GM21528 (cell line): ENCODE results near the gene PTPN5.

Source experiments
- ATAC-seq: cut with Tn5 transposase; IDR thresholded peaks from one replicate; pipeline ENCODE4 v1.9.1; 2021; ENCODE audit warnings: mild to moderate bottlenecking, moderate library complexity; ENCODE audit not compliant: unreplicated experiment, low FRiP score

Gene PTPN5

DNA sequence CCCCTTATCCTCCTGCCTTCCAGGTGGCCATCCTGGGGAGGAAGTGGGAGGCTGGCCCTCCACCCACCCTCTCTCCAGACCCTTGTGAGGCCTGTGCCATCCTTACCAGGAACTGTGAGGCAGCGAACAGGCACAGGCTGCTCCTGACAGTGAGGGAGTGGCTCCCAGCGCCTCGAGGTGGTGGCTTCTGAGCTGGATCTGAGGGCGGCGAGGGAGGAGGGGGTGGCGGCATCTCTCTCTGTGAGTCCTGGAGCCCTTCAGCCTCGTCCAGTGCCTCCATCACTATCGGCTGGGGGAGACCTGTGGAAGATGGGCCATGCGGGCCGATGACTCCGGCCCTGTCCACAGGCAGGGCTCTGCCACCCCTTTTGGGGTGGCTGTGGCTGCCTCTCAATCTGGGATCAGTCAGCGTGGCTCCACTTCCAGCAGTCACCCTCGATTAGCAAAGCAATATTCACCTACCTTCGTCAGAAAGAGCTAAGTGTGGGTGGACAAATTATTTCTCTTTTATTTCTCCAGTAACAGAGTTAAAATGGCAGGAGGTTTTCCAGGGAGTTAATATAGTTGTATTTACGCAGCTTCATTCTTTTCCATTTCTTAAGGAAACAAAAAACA is 47.6 kb downstream of the PTPN5 start:
- ATAC-seq, result no peak

DNA sequence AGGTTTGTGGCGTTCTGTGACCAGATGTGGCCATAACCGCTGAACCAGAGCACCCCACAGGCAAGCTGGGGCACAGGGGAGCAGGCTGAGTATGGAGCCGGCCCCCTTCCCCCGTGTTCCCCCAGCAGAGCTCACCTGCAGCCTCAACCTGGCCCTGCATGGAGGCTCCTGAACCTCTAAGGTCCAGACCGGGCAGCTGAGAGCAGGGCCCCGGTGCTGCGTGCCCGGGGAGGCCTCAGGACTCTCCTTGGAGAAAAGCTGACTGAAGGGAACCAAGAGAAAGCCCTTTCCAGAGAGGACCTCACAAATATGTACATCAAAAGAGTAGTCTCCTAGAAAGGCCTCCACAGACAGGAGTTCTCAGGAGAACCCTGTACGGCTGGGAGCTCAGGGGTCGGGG is 48.2 kb downstream of the PTPN5 start:
- no peak for ATAC-seq

DNA sequence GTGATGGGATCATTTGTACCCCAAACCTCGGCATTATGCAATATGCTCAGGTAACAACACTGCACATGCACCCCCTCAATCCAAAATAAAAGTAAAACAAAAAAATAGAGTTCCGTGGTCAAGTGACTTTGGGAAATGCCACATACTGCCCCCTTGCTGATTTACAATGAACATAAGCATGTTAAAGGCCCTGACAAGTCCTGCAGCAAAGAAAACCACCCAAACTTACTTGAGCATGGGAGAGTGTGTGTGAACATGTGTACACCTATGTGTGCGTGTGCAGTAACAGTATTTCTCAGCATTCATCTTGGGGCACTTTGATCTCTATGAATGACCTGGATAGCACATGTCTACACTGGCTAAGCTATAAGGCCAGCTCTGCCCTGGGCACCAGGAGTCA is 49.8 kb downstream of the PTPN5 start:
- ATAC-seq, result no peak

DNA sequence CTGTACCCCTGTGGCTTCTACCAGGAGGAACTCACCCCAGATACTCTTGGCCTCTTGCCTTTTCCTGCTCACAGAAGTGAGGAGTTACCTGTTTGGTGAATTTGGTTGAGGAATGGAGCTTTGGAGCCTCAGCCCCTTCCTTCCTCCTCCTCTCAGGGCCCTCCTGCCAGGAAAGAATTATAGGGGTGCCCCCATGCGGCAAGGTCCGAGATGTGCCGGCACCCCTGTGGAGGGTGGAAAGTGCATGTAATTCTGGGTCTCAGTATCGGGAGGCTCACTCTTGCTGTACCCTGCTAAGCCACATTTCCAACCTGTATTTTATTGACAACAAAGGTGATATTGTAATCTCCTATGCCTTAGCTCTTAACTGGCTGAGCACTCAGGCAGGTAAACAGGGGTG is 51.9 kb downstream of the PTPN5 start:
- no peak for ATAC-seq

DNA sequence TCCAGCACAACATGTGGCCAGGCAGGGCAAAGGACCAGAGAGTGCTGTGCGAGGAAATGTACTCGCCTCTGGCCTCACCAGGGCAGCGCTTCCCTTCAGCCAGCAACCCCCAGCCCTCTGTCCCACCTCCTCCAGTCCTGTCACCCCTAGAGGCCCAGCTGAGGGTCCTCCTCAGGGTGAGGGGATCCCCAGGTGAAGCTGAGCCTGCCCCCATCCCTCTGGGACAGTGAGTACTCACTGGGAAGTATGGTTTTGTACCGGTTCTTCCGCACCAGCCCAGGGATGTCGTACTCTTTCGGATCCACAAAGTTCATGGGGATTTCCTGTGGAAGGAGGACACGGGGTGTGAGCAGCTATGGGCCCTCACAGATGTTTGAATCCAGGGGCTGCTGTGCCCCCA is 54.0 kb downstream of the PTPN5 start:
- ATAC-seq, result no peak

DNA sequence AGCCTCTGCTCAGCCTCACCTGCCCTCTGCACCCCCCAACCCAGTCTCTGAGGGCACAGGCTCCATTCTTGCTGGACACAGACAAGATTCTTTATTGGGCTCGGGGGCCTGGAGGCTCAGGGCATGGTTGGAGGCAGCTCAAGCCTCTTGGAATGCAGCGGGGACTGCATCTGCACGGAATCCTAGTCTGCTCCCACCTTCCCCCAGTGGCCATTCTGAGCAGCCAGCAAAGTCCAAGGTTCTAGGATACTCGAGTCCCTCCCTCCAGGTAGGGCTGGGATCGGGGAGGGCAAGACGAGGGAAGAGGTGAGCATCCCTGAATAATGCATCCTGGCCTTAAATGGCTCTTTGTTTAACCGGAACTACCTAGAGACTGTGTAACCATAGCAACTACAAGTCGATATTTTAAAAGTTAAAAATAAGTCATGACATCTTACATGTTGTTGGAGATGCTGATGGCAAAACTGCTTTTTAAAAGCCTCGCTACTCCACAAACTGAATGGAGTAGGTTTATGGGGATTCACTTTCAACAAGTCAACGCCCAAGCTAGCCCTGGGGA is 54.9 kb downstream of the PTPN5 start:
- no peak for ATAC-seq

DNA sequence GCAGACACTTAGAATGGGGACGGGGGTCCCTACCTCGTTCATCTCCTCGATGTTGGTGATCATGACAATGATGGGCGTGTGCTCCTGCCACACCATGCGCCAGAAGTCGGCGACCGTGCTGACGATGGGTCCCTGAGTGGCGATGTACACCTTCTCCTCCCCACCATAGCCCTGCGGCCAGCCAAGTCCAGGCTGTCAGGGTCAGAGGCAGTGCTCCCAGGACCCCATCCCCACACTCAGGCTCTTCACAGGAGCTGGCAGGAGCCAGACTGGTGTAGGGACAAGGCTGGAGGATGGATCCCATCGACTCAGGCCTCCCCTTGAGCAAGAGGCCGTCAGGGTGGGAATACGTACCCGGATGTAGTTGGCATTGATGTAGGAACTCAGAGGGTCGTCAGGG is 58.4 kb downstream of the PTPN5 start:
- no peak for ATAC-seq

DNA sequence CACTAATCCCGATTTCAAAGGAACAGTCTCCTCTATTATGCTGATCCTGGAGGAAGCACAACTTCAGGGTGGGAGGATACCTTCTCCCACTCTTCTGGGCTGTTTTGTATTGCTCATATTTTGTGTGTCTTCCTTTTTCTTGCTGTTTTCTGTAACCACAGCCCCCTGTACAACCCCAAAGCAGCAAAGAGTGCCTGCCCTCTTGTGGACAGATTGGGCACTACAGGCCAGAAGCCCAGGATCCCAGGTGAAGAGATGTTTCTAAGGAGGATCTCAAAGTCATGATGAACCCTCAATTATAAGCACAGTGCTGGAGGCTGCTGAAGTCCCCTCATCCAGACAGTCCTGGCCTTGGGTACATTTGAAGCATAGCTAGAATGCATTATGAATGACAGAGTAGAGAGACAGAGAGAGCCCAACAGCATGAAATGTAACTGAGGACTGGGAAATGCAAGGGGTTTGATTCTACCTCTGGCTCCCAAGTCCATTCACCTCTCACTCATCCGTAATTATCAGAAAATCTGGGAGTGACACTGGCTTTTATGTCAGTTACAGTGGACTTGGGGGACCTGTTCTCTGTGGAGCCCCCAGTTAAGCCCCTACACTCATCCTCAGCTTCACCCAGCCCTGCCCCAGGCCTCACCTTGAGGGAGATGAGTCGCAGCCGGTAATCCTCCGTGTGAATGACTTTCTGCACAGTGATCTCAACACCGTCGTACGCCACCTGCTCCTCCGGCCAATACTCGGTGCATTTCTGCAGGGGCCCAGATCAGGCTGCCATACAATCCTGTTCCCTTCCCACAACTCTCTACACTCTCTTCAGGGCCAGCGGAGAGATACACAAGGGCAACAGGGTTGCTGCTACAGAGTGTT is 59.4 kb downstream of the PTPN5 start:
- ATAC-seq, result no peak

DNA sequence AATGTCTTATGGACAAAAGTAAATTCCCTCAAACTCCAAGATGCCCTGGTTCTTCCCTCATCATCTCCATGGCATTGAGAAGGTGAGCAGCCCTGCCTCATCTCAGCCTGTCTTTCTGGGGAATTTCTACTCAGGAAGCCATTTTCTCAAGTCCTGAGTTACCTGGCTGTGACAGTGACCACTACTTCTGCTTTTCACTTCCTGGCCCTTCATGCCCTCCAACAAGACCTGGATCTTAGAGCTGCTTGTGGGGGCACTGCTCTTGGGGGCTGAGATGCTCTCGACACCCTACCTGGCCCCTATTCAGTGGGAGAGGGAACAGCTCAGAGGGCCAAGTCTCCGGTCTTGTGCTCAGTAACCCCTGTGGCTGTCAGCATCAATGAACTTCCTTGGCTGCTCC is 60.2 kb downstream of the PTPN5 start:
- ATAC-seq, result no peak

DNA sequence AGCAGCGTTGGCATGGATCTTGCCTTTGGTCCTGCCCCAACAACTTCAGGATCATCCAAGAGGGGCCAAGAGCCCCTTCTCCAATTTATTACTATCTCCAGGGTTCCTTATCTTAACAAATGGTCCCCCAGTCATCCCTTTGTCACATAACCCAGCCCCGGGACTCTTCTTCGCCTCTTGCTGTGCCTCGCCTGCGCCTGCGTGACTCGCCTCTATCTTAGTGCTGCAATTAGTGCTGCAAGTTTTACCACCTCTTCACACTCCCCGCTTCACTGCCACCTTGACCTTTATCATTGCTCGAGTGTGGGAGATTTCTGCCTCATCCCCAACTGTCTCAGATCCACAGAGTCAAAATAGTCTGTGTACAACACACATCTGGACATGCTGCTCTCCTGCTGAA is 61.6 kb downstream of the PTPN5 start:
- no peak for ATAC-seq

DNA sequence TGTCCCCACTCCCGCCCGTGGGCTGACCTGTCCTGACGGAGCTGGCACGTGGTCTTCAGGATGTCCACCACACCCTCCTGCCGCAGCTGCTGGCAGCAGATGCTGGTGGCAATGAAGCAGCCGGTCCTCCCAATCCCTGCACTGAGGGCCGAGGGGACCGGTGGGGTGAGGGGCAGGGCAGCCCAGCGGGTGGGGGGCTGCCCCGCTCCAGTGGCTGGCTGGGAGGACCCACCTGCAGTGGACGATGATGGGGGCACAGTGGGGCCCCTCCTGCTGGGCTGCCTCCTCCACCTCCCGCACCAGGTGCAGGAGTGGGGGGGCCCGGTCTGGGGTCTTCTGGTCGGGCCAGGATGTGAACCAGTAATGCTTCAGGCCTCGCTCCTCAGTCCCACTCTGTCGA is 62.2 kb downstream of the PTPN5 start:
- ATAC-seq, result no peak

DNA sequence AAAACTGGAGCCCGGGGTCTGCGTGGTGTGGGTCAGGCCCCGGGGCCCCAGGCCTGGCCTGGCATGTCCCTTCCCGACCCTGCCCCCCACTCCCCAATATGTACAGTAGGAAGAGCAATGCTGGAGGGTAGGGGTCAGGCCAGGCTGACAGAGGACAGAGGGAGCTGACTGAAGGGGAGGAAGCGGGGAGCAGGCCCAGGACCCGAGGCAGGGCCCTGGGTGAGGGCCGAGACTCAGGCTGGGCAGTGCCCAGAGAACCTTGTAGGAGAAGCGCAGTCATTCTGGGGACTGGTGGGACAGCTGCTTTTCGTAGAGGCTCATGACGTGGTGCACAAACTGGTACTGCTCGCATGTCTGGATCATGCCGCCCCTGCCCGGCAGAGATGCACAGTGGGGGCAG is 62.9 kb downstream of the PTPN5 start:
- ATAC-seq, result no peak

DNA sequence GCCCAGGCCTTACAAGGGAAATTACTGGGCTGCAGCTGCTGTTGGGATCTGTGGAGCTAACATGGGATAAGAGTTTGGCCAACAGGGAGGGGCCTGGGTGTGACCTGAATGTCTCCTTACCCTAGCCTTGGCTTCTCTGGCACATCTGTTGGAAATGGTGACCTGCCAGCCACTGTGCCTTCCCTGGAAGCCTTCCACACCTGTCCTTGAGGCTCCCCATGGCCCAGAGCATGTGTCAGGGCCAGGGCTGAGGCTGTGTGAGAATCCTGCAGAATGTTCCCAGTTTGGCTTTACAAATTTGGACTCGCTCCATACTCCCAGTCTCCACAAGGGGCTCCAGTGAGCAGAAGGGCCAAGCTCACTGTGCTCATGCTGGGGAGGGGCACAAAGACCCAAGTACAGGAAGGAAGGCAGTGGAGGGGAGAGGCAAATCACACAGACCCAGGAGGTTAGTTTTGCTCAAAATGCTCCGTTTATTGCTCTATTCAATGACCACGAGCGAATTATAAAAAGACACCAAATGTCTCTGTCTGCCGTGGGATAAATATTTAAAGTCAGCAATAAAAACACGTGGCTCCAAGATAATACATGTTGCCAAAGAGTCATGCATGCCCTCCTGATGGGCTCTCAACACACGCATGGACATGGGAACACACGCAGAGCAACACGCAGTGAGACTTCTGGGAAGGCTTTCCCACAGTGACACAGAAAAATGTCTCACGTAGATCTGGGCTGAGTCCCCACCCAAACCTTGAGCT is 63.9 kb downstream of the PTPN5 start:
- ATAC-seq, result no peak

DNA sequence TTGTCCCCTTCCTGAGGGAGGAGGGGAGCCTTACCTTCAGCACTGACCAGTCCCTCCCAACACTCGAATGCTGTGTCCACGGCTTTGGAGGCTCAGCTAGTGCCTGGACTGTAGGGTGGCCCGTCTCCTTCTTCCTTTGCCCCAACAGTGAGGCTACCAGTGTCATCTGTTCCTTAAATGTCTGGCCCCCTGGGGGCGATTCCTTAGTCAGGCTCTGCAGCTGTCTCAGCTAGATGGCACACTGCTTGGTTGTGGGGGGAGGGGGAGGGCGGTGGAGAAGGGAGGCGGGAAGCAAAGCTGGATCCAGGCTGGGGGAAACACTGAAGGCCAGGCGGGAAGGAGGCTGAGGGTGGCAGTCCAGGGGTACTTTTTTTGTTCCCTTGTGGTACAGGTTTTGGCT is 65.6 kb downstream of the PTPN5 start, which contains the start of gene IGSF22:
Gene IGSF22 (minus strand): TSS at position 149 of the 400 bp plus-strand sequence. CDS start 1,952 bp downstream, outside the sequence.
- ATAC-seq, result no peak

DNA sequence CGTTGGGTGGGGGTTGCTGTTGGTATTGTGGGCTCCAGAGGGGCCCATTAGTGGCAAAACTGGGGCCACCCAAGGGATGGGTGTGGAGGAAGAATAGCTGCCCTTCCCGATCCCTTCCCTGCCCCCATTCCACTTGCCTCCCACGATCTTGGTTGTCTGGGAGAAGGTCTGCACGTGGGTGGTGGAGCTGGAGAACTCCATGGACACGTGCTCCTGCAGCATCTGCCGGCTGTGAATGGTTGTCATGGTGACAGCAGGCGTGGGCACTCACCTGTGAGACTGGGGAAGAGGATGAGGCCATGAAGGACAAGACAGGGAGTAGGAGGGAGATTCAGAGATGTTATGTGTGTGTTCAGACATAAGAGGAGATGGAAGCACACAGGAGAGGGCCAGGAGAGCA is 67.6 kb downstream of the PTPN5 start:
- ATAC-seq, result no peak

DNA sequence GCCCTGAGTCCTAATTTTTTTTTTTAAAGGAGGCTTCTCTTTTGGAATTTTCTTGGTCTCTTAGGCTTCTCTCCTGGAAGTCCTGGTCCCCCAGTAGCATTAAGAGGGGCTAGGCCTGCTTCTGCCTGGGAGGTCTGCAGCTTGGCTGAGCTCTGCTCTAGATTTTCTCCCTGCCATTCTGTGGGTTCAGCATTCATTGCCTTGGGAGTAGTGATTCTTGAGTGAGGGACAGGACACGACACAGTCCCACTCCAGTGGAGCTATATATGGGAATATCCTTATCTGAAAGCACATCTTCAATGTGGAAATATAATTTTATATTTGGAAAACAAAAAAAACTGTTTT is 69.3 kb downstream of the PTPN5 start:
- ATAC-seq, result no peak

DNA sequence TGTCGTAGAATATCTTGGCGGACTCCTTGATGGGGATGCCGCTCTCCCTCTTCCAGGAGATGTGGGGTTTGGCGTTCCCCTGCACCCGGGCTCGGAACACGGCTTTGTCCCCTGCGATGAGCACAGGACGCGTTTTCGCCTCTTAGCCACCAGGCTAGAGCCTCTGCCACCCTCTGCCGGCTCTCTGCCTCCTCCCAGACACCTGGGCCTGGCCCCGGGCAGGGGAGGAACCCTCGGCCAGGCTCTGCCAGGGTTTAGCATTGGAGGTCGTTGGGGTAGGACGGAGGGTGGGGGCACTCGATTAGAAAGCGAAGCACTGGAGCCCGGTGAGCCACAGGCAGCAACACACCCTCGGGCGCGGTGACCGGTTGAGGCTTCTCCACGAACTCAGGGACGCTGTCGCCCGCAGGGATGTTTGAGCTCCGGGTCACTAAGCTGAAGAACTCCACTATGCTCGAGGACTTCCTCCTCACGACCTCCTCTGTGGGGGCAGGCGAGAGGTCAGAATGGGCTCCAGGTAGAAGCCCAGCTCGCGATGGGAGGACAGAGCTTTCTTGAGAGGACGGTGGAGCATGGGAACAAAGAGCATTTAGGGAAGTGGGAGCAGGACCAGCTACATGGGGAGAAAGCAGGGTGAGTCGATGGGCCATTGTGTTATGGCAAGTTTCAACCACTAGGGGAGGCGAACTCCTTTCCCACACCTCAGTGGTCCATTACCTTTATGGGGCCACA is 69.9 kb downstream of the PTPN5 start:
- peak; percentile 70 for ATAC-seq

DNA sequence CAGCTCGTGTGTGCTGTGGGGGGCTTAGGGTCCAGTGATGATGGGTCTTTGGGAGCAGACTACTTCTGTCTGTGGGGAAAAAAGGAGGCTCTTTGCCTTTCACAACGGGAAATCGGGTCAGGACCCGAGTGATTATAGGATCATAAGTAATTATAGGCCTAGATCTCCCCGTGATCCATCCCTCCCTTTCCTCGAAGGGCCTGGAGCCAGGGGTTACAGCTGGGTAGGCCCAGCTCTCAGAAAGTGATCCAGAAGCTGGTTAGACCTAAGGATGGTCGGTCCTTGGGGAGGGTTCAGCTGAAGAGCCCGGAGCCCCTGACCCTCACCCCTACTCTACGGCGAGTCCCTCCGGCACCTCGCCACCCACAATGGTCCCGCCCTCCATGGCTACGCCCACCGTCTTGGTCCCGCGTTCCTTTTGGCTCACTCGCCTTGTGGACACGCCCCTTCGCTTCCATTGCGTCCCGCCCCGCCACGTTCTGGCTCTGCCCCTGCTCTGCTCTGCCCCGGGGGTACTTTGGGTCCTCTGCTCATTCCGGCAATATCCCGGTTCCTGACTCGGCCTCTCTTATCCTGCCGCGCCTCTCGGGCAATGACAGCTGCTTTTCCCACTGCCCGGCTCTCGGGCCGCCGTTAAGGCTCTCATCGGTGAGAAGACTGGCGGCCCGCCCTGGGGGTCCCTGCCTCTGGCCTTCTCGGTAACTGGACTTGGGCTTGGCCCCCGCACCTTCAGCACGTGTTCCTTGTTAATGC is 70.6 kb downstream of the PTPN5 start:
- peak; percentile 71 for ATAC-seq

DNA sequence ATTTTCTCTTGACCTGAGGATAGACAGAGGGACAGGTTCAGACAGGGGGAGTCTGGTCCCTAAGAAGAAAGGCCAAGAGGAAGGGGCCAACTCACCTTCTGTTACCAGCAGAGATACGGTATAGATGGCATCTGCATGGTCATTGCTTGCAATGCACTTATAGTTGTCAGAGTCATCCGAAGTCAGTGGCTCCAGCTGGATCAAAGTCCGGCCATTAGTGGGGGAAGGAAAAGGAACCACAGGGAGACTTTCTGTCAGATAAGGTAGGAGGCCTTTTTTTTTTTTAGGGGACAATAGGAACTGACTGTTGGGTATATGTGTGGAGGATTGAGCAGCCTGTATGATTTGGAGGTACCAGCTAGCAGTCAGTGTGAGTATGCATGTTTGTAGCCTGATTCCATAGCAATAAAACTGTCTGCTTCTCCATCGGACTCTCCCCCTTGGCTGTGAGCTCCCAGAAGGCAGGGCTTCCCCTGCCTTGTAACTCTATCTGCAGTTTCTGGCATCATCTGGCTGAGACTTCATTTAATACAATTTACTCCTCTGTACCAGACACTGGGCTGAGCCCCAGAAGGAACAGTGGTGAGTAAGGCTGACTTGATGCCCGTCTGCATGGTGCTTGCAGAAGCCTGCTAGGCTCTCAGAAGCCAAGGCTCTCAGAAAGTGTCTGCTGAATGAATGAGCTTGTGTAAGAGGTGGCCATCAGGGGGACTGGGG is 71.3 kb downstream of the PTPN5 start:
- no peak for ATAC-seq
